HuH-7.5 (cell line): ENCODE data around the gene USP13.
"Not testable (repeated sequence)": the region's sequence is repeated elsewhere in the genome, so short reads cannot be mapped to it uniquely, and the experiment has no call there.

Experiments used
- DNase-seq: peaks from one replicate; pipeline ENCODE4 v3.0.0; 2011; ENCODE audit warnings: low spot score

The USP13 gene, protein sequence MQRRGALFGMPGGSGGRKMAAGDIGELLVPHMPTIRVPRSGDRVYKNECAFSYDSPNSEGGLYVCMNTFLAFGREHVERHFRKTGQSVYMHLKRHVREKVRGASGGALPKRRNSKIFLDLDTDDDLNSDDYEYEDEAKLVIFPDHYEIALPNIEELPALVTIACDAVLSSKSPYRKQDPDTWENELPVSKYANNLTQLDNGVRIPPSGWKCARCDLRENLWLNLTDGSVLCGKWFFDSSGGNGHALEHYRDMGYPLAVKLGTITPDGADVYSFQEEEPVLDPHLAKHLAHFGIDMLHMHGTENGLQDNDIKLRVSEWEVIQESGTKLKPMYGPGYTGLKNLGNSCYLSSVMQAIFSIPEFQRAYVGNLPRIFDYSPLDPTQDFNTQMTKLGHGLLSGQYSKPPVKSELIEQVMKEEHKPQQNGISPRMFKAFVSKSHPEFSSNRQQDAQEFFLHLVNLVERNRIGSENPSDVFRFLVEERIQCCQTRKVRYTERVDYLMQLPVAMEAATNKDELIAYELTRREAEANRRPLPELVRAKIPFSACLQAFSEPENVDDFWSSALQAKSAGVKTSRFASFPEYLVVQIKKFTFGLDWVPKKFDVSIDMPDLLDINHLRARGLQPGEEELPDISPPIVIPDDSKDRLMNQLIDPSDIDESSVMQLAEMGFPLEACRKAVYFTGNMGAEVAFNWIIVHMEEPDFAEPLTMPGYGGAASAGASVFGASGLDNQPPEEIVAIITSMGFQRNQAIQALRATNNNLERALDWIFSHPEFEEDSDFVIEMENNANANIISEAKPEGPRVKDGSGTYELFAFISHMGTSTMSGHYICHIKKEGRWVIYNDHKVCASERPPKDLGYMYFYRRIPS

DNA sequence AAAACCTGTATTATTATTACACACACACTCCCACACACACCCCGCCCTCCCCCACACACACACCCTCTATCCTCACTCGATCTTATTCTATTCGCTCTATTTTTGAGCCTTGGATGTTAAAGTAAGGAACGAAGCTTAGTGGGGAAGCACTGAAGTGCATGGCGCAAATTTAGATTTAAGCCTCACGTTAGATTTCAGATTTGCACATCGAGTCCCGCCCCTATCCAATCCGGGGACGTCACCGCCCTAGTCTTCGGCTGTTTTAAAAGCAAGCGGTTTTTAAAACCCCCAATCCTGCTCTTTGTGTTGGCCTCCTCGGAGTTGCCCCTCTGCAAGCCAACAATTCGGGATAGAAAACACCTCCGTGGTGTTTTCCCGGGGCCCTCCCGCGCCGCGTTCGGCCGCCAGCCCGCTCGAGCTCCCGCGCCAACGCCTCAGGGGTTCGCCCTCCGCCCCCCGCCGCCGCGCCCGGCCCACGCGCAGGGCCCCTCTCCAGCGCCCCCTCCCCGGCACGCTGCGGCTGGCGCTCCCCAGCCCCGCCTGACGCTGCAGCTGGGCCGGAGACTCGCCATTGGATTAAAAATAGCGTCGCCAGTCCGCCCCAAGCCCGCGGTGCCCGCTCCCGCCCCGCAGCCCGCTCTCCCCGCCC, at the start of gene USP13:
TSS of gene USP13 (plus strand) at position 594 of the 649 bp plus-strand sequence. CDS start 186 bp downstream, outside the sequence.
- peak; percentile 70 for DNase-seq

DNA sequence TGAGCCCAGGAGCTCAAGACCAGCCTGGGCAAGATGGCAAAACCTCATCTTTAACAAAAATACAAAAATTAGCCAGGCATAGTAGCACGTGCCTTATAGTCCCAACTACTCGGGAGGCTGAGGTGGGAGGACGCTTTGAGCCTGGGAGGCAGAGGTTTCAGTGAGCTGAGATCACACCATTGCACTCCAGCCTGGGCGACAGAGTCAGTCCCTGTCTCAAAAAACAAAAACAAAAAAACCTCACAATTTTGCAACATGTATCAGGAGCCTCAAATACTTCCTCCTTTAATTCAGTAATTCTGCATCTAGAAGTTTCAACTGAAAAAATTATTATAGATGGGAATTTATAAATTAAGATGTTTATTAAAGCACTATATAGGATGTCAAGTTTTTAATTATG, 49.5 kb upstream of the USP13 start:
- no peak for DNase-seq

DNA sequence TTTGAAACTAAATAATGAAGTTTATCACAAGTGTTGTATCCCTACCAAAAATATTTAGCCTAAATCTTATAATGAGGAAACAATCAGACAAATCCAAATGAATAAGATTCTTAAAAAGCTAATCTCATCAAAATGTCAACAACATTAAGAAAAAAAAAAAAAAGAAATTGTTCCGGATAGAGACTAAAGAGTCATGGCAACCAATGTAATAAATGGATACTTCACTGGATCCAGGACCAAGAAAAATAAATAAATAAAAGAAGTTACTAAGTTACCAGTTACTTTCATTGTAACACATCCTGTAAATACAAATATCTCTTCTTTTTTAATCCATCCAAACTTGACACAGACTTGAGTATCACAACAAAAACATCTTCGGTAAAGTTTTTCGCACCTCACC, 49.0 kb upstream of the USP13 start:
- no peak for DNase-seq

DNA sequence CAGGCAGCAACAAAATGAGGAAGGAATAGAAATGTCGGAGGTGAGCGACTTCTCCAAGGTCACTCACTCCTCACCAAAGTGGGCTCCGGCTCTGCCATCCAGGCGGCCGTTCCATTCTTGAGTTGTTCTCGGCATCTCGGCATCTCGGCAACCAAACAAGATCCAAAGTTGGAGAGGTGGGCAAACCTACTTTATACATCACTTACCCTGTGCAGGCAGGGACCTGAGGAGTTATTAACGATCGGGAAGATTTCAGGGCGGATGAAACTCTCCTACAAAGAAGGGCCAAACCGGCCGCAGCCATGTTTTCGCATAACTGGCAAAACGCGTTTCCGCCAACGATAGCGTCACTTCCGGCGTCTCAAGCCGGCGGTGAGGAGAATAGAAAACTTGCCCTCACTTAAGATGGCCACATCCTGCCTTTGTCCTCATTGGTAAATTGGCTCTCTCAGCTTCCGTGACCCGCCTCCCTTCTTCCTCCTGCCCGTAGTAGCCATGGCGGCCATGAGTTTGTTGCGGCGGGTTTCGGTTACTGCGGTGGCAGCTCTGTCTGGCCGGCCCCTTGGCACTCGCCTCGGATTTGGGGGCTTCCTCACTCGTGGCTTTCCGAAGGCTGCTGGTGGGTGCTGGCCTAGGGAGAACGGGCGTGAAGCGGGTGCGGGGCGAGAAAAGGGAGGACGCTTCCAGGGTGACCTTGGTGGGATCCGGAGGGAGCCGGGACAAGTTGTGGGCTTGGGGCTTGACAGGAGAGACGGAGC, 48.3 kb upstream of the USP13 start, which contains the start of the genes MRPL47 and NDUFB5:
TSS of gene MRPL47 (minus strand) at position 318 of the 758 bp plus-strand sequence. CDS start at position 304, 14 bp downstream.
TSS of gene NDUFB5 (plus strand) at position 474 of the 758 bp plus-strand sequence. CDS start at position 496, 22 bp downstream.
- DNase-seq: peak; percentile 61

DNA sequence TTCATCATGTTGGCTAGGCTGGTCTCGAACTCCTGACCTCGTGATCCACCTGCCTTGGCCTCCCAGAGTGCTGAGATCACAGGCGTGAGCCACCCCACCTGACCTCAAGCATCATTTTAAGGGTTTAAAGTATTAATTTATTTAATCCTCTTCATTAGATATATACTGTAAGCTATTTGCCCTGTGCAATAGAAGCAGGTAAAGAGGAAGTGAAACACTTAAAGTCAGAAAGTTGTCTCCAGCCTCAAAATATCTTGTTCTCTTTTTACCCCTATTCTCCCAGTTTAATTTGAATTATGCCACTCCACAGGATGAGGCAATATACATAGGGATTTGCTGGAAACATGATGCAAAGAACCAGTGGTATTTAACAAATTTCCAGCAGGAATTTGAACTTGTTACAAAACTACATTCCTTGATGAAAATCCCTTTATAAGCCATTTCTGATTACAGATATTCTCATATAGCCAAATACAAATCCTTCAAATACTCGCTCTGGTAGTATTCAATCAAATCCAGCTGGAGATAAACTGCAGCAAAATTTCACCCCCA, 46.2 kb upstream of the USP13 start:
- DNase-seq: no peak

DNA sequence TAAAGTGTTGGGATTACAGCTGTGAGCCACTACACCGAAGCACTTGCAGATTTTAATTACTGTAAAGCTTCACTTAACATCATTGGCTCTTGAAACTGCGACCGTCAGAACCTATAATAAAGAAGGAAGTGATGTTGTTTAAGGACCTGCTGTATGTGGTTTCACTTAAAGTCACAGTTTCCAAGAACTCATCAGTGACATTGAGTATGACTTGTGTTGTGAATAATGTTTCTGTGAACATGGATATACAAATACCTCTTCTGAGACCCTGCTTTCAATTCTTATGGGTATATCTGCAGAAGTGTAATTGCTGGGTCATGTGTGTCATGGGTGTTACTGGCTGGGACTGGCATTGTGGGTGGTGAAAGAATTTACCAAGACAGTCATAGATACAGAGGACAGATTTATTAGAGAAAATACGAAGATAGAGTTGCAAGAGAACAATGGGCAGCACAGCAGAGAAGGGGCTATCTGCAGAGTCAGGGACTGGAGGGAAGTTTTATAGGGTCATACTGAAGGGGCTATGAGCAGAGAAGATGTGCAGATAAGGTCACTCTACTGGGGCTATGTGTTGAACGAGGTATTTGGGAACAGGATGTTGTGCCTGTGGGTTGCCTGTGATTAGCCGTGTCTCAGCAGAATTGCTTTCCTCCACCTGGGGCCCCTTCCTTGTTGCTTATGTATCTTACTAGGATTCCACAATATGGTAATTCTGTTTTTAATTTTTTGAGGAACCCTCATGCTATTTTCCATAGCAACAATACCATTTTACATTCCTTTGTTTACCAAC, 43.7 kb upstream of the USP13 start:
- no peak for DNase-seq

DNA sequence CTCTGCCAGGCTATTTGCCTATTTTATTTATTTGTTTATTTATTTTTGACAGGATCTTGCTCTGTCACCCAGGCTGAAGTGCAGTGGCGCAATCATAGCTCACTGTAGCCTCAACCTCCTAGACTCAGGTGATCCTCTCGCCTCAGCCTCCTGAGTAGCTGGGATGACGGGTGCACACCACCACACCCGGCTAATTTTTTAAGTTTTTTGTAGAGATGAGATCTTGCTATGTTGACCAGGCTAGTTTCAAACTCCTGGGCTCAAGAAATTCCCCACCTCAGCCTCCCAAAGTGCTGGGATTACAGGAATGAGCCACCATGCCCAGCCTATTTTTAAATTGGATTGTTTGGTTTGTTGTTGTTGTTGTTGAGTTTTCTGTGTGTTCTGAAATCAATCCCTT, 42.8 kb upstream of the USP13 start:
- no peak for DNase-seq

DNA sequence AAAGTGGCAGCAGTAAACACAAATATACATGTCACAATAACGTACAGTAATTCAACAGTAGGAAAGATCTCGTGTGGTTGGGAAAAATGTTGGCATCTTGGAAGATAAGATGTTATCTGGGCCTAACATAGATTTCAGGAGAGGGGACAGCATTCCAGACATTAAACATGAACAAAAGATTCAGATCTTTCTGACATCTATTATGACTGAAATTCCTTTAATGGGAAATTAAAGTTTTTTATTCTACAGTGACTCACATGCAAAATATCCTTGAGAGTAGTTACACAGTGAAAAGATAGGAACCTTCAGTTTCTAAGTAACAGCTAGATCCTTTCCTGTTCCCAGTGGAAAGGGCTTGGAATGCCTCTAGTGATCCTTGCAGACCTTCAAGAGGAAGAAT, 39.0 kb upstream of the USP13 start:
- no peak for DNase-seq

DNA sequence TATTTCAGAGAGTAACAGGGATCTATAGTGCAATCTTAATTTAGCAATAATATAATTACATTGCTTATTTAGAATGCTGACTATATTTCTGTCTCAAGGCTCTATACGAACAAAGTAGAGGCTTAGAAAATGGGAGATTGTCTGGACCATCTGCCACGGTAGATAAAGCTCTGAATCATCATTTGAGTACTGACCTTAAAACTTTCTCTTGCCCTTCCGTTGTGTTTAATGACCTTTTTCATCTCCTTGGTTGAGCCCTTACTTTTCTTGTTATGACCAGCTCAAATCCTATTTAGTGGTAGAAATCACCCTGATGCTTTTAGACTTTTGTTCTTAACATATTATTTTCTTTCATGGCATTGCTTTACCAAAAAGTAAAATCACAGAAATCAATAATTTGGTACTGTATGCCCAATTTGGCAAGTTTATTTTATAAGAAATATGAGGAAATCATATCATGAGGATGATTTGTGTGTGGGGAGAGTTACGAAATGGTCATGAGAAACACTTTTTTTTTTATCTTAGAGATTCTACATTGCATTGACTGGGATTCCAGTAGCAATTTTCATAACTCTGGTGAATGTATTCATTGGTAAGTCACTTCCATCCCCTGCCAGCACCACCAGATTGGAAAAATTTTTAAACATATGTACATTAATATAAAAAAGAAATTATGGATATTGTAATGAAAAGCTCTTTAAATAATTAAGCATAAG, 37.2 kb upstream of the USP13 start:
- no peak for DNase-seq

DNA sequence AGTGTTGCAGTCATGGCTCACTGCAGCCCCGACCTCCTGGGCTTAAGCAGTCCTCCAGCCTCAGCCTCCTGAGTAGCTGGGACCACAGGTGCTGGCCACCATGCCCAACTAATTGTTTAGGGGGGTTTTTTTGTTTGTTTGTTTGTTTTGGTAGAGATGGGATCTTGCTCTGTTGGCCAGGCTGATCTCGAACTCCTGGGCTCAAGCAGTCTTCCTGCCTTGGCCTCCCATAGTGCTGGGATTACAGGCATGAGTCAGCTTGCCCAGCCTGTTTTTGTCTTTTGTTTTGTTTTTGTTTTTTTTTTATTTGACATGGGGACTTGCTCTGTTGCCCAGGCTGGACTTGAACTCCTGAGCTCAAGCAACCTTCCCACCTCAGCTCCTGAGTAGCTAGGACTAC, 30.8 kb upstream of the USP13 start:
- no peak for DNase-seq

DNA sequence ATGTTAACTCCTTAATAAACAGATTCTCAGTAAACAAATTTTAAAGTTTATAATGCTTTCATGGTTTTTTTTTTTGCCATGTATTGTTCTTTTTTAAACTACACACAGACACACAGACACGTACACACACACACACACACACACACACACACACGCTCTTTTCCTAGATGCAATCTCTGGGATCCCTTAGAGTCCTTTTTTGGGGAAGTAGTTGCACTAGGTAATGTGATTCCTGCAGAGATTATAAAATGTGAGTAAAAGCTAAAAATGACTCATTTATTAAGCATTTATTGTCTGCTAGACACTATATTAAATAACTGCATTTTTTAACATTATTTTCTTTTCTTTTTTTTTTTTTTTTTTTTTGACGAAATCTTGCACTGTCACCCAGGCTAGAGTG, 28.4 kb upstream of the USP13 start:
- no peak for DNase-seq

DNA sequence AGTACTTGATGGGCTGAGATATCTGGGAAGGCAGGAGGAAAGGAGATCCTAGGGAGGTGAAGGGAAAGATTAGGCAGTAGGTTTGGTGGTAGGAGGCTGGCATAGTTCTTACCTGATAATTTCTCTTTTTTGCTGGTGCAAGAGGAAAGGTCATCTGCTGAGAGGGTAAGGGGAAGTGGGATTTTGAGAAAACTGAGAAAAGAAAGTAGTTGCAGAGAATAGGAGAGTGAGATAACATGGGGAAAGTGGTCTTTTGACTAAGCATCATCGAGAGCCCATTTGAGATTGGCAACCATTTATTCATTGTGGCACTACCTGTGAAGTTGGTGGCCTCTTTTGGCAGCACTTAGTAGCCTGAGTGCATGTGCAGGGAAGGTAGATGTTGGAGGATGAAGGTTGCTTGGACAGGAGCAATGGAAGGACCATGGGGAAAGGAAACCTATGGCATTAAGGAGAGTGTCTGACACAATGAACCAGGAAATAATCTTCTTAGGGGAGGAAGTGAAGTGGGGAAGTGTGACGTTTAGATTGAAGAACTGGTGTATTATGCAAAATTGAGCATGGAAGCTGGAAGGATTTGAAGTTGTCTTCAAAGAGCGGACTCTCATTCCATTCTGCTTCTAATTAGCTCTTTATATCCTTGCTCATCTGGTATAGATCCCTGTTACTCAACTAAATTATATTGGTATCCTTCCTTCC, 21.9 kb upstream of the USP13 start:
- no peak for DNase-seq

DNA sequence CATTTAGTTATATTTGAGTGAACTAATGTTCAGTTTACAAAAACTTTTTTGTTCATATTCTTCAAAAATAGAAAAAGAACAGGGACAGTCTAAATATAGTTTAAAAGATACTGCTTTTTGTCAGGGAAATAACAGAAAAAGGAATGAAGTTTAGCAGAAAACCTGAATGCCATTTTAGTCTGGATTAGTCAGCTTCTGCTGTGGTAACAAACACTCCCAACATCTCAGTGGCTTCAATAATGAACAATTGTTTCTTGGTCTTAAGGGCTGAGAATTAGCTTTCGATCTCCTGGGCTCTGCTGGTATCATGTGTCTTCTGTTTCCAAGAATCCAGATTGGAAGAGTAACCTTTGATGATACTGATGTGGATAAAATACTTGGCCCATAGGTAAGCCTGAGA, 12.4 kb upstream of the USP13 start:
- DNase-seq: no peak

DNA sequence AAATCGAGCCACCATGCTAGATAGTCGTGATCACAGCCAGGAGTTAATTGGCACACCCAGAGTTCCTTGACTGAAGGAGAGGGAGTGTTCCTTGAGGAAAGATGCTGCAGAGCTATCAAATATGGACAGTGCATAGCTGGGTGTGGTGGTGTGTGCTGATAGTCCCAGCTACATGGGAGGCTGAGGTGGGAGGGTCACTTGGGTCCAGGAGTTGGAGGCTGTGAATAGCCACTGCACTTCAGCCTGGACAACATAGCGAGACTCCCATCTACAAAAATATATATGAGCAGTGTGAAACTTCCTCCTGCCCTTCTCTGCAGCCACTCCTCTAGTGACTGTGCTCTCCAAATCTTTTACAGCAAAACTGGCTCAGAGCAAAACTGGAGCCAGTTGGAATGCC, 10.0 kb upstream of the USP13 start:
- DNase-seq: no peak

DNA sequence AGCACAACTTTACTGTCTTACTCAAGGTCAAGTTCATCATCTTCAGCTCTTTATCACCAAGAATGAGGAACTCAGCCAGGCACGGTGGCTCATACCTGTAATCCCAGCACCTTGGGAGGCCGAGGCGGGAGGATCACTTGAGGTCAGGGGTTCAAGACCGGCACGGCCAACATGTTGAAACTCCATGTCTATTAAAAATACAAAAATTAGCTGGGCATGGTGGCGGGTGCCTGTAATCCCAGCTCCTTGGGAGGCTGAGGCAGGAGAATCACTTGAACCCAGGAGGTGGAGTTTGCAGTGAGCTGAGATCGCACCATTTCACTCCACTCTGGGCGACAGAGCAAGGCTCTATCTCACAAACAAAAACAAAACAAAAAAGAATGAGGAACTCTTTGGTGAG, 9.0 kb upstream of the USP13 start:
- not testable (repeated sequence) for DNase-seq

DNA sequence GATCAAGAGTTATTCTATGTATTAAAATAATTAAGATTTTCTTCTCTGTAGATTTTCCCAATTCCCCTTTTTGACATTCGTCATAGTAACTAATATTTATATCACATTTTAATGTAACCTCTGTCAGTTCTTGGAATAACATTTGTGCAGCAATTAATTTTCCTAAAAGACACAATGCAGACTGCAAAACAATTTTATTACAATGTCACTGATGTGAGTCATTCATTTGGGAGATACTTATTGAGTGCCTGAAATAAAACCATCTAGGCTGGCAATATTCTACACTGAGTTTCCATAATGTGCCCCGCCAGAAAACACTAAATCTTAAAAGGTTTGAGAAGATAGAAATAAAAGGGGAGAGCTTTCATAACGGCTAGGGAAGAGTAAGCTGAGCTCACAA, 6.7 kb upstream of the USP13 start:
- DNase-seq: no peak

DNA sequence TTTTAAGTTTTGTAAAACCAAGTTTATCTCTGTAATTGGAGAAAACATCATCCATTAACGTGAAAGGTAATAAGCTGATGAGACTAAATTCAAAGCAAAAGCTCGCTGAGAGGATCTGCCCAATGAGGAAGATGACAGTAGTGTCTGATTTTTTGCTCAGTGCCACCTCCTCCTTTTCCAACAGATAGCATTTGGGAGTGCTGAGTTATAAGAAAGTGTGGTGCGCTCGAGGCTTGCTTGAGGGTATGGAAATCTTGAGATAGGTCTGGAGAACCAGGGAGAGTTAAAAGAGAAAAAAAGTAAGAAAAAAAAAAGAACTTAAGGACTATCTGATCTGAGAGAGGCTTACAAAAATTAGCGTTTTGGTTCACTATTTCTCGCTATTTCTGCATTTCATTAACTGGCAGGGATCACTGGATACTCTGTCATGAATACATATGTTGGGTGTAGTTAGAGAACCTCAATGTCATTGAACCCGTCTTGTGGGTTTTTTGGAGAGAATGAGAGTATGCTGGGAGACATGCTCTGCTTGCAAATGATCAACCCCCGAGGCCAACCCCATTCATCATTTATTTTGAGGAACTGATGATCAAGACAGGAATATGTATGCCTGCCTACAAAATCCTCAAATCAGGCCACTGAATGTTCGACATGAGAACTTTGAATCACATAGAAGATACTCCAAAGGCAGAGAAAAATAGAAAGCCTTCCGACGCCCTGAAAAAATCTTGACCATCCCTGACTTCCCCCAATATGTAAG, 973 bp upstream of the USP13 start:
- DNase-seq: no peak

DNA sequence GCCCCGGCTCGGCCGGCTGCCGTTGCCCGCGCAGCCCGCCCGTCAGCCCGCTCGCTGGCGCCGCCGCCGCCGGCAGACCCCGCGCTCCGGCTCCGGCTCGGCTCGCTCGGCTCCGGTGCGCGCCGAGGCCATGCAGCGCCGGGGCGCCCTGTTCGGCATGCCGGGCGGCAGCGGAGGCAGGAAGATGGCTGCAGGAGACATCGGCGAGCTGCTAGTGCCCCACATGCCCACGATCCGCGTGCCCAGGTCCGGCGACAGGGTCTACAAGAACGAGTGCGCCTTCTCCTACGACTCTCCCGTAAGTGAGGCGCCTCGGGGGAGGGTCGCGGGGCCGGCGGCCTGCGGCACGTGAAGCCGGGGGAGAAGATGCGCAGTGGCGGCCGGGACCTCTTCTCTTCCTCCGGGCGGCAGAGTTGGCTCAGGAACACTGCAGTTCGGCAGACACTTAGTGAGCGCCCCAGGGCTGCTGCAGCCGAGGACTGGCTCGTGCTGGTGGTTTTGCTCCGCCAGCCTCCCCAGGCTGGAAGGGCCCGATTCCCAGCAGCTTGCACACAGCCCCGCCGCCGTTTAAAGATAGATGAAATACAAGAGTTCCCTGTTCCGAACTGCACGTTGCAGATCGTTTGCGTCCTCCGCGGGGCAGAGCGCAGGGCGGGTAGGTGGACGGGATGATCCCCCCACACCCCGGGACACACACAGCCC, 407 bp downstream of the USP13 start:
- peak; percentile 51 for DNase-seq
